Epithelial cell of esophagus (primary cell): Measurements from ENCODE around the gene CFD.

Experiments used
- DNase-seq: peaks from one replicate; pipeline ENCODE4 v3.0.0; 2010; ENCODE audit warnings: low read depth
- H3K4me3 ChIP-seq: 2 replicates; pipeline ENCODE4 v1.5.1; 2011; ENCODE audit warnings: mild to moderate bottlenecking, low read length, control low read depth
- TF ChIP-seq, protein P1 (sequence below): IDR thresholded peaks from 2 replicates; pipeline ENCODE4 v1.5.1; 2011; ENCODE audit warnings: low read depth, mild to moderate bottlenecking, low read length, control low read depth, inconsistent platforms; ENCODE audit not compliant: insufficient read depth; ENCODE audit errors: missing control alignments

Gene CFD

DNA sequence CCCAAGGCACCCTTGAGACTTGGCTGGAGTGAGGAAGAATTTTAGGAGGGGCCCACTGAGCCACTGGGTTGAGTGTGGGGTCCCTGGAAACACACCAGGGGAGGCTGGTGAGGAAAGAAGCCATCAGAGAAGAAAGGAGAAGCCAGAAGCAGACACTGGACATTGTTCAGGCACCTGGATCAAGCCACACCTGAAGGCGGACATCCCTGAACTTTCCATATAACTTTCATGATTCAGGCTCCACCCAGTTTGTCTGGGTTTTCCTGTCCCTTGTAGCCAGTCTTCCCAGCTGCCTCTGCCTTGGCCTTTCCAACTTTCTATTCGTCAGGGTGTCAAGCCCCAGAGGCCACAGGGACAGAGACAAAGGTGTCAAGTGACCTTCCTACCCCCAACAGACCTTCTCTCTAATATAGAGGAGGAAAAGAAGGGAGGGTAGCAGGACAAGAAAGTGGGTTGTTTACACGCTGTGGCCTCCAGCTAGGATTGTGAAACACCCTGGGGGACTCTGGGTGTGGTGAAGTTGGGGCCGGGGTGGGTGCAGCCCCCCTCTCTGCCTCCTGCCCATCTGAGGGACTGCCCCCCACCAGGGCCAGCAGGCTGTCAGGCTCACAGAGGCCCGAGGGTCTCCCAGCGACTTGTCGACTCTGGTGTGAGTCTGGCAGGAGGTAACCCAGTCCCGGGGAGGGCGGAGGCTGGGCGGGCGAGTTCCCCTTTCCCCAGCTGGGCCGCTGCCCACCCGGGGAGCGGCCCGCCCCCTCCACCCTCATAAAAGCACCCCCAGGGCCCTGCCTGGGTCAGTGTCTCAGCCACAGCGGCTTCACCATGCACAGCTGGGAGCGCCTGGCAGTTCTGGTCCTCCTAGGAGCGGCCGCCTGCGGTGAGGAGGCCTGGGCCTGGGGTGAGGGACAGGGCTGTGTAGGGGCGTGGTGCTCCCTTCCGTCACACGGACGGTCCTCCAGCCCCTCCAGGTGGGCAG is at the start of gene CFD:
Gene CFD, plus strand, starts transcription at position 797 of the 976 bp plus-strand sequence. Its CDS starts 26 bp downstream, at position 823.
- no peak for DNase-seq
- no peak within 1 kb of the TSS for H3K4me3 ChIP-seq
- TF ChIP-seq, protein P1, sequence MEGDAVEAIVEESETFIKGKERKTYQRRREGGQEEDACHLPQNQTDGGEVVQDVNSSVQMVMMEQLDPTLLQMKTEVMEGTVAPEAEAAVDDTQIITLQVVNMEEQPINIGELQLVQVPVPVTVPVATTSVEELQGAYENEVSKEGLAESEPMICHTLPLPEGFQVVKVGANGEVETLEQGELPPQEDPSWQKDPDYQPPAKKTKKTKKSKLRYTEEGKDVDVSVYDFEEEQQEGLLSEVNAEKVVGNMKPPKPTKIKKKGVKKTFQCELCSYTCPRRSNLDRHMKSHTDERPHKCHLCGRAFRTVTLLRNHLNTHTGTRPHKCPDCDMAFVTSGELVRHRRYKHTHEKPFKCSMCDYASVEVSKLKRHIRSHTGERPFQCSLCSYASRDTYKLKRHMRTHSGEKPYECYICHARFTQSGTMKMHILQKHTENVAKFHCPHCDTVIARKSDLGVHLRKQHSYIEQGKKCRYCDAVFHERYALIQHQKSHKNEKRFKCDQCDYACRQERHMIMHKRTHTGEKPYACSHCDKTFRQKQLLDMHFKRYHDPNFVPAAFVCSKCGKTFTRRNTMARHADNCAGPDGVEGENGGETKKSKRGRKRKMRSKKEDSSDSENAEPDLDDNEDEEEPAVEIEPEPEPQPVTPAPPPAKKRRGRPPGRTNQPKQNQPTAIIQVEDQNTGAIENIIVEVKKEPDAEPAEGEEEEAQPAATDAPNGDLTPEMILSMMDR = no peak

DNA sequence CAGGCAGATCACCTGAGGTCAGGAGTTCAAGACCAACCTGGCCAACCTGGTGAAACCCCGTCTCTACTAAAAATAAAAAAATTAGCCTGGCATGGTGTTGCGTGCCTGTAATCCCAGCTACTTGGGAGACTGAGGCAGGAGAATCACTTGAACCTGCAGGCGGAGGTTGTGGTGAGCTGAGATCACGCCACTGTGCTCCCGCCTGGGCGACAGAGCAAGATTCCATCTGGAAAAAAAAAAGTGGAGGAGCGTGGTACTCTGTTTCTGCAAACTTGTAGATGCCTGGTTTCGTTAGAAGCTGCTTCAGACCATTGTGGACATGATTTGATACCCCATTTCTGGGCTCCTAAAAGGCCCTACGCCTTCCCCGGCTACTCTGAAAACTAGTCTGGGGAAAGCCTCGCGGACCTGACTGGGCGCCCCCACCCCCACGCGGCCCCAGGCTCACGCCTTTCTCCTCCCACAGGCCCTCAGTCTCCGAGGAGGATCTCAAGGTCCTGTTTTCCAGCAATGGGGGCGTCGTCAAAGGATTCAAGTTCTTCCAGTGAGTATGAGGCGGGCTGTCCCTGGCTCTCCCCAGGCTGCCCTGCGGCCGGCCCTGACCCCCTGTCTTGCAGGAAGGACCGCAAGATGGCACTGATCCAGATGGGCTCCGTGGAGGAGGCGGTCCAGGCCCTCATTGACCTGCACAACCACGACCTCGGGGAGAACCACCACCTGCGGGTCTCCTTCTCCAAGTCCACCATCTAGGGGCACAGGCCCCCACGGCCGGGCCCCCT is 49.2 kb upstream of the CFD start:
- TF ChIP-seq, protein P1 = no peak
- no peak for DNase-seq
- no peak overlapping the region for H3K4me3 ChIP-seq

DNA sequence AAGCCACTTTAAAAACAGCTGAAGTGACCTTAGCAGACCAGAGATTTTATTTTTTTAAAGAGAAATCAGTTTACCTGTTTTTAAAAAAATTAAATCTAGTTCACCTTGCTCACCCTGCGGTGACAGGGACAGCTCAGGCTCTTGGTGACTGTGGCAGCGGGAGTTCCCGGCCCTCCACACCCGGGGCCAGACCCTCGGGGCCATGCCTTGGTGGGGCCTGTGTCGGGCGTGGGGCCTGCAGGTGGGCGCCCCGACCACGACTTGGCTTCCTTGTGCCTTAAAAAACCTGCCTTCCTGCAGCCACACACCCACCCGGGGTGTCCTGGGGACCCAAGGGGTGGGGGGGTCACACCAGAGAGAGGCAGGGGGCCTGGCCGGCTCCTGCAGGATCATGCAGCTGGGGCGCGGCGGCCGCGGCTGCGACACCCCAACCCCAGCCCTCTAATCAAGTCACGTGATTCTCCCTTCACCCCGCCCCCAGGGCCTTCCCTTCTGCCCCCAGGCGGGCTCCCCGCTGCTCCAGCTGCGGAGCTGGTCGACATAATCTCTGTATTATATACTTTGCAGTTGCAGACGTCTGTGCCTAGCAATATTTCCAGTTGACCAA is 48.5 kb upstream of the CFD start:
- TF ChIP-seq, protein P1 = no peak
- no peak for DNase-seq
- no peak overlapping the region for H3K4me3 ChIP-seq

DNA sequence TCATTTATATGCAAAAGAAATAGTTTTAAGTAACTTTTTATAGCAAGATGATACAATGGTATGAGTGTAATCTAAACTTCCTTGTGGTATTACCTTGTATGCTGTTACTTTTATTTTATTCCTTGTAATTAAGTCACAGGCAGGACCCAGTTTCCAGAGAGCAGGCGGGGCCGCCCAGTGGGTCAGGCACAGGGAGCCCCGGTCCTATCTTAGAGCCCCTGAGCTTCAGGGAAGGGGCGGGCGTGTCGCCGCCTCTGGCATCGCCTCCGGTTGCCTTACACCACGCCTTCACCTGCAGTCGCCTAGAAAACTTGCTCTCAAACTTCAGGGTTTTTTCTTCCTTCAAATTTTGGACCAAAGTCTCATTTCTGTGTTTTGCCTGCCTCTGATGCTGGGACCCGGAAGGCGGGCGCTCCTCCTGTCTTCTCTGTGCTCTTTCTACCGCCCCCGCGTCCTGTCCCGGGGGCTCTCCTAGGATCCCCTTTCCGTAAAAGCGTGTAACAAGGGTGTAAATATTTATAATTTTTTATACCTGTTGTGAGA is 47.9 kb upstream of the CFD start:
- TF ChIP-seq, protein P1 = no peak
- H3K4me3 ChIP-seq = no peak overlapping the region
- DNase-seq = no peak

DNA sequence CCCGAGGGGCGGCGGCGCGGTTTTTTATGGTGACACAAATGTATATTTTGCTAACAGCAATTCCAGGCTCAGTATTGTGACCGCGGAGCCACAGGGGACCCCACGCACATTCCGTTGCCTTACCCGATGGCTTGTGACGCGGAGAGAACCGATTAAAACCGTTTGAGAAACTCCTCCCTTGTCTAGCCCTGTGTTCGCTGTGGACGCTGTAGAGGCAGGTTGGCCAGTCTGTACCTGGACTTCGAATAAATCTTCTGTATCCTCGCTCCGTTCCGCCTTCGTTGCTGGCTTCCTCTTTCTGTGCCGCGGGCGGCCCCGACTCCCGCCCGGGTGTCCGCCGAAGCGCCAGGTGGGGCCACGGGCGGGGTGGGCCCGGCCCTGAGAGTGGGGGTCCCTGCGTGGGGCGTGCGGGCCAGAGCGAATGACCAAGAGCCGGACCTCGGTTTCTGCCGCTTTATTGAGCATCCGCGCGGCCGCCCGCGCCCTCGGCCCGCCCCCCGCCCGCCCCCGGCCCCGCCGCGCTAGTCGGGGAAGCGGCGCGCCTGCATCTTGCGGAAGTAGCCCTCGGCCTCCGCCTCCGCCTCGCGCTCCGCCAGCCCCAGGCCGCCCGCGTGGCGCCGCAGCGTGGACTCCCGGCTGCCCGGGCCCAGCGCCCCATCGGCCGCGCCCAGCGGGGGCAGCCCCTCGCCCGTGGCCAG is 47.3 kb upstream of the CFD start:
- TF ChIP-seq, protein P1 = no peak
- H3K4me3 ChIP-seq = no peak overlapping the region
- no peak for DNase-seq

DNA sequence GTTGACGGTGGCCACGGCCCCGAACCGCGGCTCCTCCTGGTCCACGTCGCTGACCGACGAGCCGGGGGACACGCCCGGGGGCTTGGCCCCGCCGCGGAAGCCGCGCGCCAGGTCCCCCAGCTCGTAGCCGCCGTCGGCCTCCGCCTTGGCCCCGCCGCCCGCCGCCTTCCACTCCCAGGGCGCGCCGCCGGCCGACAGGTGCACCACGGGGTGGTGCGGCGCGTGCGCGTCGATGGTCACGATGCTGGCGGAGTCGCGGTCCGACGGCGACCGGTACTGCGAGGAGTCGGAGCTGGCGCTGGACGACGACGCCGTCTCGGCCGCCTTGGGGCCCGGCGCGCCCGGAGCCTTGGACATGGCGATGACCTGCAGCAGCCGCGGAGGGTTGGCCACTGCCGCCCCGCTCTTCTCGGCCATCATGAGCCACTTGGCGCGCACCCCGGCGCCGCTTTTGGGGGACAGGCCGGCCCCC is 46.7 kb upstream of the CFD start:
- H3K4me3 ChIP-seq = no peak overlapping the region
- no peak for DNase-seq
- TF ChIP-seq, protein P1 = no peak
